AG10803 (cell line): ENCODE results near the gene CASZ1.

Experiments
- DNase-seq: peaks from one replicate; pipeline ENCODE4 v3.0.0; 2010; ENCODE audit warnings: low read depth
- H3K4me3 ChIP-seq: 2 replicates; pipeline ENCODE4 v1.5.1; 2011; ENCODE audit warnings: mild to moderate bottlenecking, low read length, control low read depth
- TF ChIP-seq, protein P1 (sequence below): conservative IDR thresholded peaks from 2 replicates; pipeline ENCODE4 v1.5.1; 2011; ENCODE audit warnings: mild to moderate bottlenecking, low read length, control low read depth, inconsistent platforms

CASZ1 gene

DNA sequence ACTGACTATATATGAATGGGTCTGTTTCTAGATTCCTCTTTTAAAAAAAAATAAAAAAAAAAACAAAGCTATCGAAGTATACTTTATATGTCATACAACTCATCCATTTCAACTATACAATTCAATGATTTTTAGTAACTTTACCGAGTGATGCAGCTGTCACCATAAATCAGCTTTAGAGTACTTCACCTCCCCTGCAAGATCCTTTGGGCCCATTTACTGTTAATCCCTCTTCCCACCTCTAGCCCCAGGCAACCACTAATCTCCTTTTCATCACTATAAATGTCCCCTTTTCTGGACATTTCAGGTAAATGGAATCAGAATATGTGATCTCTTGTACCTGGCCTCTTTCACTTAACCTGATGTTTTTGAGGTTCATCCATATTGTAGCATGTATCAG is 187.8 kb downstream of the CASZ1 start:
- H3K4me3 ChIP-seq = no peak overlapping the region
- DNase-seq = no peak
- TF ChIP-seq, protein P1, sequence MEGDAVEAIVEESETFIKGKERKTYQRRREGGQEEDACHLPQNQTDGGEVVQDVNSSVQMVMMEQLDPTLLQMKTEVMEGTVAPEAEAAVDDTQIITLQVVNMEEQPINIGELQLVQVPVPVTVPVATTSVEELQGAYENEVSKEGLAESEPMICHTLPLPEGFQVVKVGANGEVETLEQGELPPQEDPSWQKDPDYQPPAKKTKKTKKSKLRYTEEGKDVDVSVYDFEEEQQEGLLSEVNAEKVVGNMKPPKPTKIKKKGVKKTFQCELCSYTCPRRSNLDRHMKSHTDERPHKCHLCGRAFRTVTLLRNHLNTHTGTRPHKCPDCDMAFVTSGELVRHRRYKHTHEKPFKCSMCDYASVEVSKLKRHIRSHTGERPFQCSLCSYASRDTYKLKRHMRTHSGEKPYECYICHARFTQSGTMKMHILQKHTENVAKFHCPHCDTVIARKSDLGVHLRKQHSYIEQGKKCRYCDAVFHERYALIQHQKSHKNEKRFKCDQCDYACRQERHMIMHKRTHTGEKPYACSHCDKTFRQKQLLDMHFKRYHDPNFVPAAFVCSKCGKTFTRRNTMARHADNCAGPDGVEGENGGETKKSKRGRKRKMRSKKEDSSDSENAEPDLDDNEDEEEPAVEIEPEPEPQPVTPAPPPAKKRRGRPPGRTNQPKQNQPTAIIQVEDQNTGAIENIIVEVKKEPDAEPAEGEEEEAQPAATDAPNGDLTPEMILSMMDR = no peak

DNA sequence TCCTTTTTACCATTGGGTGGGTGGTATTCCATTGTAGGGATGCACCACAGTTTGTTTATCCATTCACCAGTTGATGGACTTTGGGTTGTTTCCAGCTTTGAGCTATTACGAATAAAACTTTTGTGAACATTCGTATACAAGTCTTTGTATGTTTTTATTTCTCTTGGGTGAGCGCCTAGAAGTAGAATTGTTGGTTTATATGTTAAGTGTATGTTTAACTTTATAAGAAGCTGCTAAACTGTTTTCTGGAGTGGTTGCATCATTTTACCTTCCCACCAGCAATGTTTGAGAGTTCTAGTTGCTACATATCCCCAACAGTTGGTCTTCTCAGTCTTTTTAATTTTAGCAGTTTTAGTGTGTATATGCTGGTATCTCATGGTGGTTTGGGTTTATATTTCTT is 189.2 kb downstream of the CASZ1 start:
- TF ChIP-seq, protein P1 = no peak
- H3K4me3 ChIP-seq = no peak overlapping the region
- DNase-seq = no peak

DNA sequence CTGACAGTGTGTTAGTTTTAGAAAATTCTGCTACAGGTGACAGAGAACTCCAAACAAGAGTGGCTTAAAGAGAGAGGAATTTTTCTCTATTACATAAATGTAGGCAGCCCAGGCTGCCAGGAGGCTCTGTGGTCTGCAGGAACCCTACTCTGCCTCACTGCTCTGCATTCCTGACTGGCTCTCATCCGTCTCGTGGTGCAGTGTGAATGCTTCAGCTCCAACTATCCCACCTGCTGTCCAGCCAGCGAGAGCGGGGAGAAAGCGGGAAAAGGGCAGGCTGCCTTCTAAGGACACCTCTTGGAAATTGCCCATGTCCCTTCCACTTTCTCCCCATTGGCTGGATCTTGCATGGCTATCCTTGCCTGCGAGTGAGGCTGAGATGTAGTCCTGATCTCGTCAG is 190.4 kb downstream of the CASZ1 start:
- no peak overlapping the region for H3K4me3 ChIP-seq
- DNase-seq = no peak
- TF ChIP-seq, protein P1 = no peak

DNA sequence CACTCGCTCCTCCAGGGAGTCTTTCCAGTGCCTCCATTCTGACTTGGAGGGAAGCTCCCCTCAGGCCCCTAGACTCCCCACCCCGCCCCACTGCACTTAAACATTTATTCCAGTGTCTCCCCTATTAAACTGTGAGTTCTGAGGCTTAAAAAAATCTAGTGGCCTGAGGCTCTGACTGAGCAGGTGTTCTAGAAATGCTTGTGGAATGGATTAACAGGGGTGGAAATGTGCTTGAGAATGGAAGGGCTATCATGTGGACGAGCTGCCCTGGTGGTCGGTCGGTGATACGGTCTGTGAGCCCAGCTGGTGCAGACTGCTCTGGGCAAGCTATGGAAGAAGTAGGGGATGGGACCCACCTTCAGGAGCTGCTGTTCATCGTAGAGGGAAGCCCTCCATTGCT is 191.5 kb downstream of the CASZ1 start:
- DNase-seq = no peak
- H3K4me3 ChIP-seq = no peak overlapping the region
- TF ChIP-seq, protein P1 = no peak

DNA sequence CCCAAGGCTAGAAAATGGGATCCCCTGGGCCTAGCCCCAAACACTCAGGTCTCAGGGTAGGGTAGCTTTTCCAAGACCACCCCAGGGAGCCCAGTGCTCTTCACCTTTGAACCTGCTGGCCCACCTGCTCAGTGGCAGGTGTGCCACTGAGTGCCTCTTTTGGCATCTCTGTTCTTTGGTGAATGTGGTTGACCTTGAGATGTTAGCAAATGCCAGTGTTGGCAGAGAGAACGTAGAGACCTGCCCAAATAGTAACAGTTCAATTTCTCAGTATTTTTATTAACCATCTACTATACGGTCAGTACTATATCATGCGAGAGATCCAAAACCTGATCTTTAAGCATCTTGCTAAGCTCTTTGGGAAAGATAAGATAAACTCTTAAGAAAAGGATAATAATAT is 193.5 kb downstream of the CASZ1 start:
- DNase-seq = no peak
- no peak overlapping the region for H3K4me3 ChIP-seq
- TF ChIP-seq, protein P1 = no peak

DNA sequence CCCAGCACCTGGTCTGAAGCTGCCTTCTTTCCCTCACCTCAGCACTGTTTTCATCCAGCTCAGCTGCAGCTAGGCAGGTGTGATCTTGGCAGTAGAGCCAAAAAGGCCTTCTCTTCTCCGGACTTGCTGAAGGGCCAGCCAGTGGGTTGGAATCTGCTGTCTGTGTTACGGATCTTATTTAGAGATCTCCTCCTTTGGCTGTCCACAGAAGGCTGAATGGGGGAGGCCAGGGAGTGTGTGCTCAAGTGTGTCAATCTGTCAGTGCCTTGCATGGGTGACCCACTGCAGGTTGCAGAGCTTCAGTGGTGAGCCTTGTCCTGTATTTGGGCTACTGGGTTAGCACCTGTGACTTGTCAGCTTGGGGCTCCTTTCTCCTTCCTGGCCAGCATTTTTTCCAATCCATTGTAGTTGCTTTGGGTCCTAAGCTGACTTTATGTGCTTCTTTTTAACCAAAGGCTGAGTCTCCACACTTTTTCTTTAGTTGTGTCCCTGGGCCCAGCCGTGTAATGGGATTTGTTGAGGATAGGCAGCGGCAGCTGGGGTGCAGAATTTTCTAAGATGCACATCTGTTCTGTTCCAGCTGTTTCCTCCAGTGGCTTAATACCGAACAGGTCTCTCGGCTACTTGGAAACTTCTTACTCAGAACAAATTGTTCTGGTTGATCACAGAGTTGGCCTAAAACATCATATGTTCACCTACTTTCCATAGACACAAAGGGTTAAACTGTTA is 194.9 kb downstream of the CASZ1 start:
- H3K4me3 ChIP-seq = no peak overlapping the region
- TF ChIP-seq, protein P1 = no peak
- DNase-seq = no peak

DNA sequence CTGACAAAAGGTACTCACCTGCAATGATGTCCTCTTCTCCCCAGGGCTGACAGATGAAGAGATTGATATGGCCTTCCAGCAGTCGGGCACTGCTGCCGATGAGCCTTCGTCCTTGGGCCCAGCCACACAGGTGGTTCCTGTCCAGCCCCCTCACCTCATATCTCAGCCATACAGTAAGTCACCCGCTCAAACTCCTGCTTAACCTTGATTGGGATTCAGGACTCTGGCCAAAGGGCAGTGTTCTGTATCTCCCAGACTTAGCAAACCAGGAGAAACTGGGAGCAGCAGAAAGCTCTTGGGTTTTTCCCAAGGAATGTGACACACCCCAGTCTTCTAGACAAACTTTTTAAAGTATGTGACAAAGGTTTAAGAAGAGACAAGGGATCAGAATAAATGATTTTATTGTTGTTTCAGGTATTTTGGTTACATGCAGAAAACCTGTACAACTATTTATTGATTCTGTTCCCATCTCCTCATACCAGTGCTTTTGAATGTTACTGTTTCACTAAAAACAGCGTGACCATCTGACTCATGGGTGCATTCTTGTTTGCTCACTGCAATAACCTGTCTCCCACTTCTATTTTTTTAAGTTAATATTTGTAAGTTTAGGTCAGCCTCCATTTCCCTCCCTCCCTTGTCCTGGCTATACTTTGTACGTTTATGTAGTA is 197.1 kb downstream of the CASZ1 start:
- DNase-seq = peak; percentile 71
- TF ChIP-seq, protein P1 = no peak
- no peak overlapping the region for H3K4me3 ChIP-seq
